Right cardiac atrium (tissue), 5 donors: ENCODE data around the gene RTN3. TPM values are rescaled to one million over a fixed set of nuclear protein-coding genes. Genes with fewer than 3 reads are reported as not detected.

Experiments
- ATAC-seq, 2 donors: fragments of 200-7000 bp; cut with Tn5 transposase; one replicate each; pipeline versions ENCODE4 v1.8.0 to v1.9.1; 2020; ENCODE audit warnings: moderate library complexity in 2 of 2, mild to moderate bottlenecking in 1 of 2
- DNase-seq, 3 donors: peaks; one replicate each; pipeline ENCODE4 v3.0.0-alpha.2; 2020
- H3K27ac ChIP-seq: one replicate; pipeline ENCODE4 v1.5.1; 2013; ENCODE audit warnings: mild to moderate bottlenecking, low read length, control low read depth, moderate library complexity
- H3K27me3 ChIP-seq: one replicate; pipeline ENCODE4 v1.6.1; 2013; ENCODE audit not compliant: control insufficient read depth, insufficient read depth
- H3K4me1 ChIP-seq: one replicate; pipeline ENCODE4 v1.6.1; 2013; ENCODE audit warnings: low read length; ENCODE audit not compliant: control insufficient read depth, insufficient read depth
- H3K4me3 ChIP-seq: one replicate; pipeline ENCODE4 v1.5.1; 2013; ENCODE audit warnings: low read length, control low read depth
- H3K9me3 ChIP-seq: one replicate; pipeline ENCODE4 v1.6.1; 2013; ENCODE audit warnings: low read length; ENCODE audit not compliant: control insufficient read depth
- WGBS: extraction: QIAGEN DNeasy Blood & Tissue Kit; methylation state at CpG from one replicate; pipeline ENCODE4 v1.1.7; 2013; 5-methylcytosine and 5-hydroxymethylcytosine counted together
- intact Hi-C, 4 donors: fragments of 100-400 bp; cut with DNase I; formaldehyde crosslinking; loops; one replicate each; pipeline versions ENCODE4 v1.11.0 to v1.14.0; 2022 to 2023
- polyA plus RNA-seq: library from polyadenylated mRNA; stranded (reverse); fragments of 200-250 nt; gene quantifications from one replicate; pipeline ENCODE4 v1.2.3, GENCODE V29; 2013
- total RNA-seq, 4 donors: library from RNA; stranded (reverse); fragmentation: NEBNext Ultra II Directional; extraction: Animal tissue kit (Norgen Biotek cat#: 25700); gene quantifications; one replicate each; pipeline ENCODE4 v1.2.1, GENCODE V29; 2021
- donor health status: healthy with polysubstance abuse.
- donor health status: DM: no; HTN: yes; CAD: no.
- donor health status: DM: no; HTN: no; CAD: no.
- donor health status: DM: no; HTN: yes; CAD: no; lungs with severe emphysema.
- donor health status: DM: yes; HTN: yes; CAD: no.

RTN3 gene
- total and polyA plus RNA-seq, 5 donors = 50.1 to 67.6 (median 60.9) TPM

DNA sequence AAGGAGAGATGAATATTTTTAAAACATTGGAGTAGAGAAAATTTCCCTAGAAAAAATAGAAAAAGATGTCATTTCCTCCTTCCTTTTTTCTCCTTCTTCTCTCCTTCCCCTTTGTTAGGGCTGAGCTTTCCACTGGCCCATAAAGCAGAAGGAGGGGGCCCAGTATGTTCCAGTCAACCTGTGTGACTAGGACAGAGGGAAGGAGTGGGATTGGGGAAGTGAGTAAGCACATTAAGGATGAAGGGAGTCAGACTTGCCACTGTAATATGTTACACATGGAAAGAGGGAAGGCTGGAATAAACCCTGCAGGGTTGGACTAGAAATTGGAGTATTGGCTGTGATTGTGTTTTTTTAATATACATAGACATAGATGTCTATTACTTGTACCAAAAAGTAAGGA lies 111.9 kb downstream of the RTN3 start:
- no peaks in the 10 kb centered on the region for H3K27me3 ChIP-seq
- no peak overlapping the region for H3K4me3 ChIP-seq
- H3K9me3 ChIP-seq = no peaks in the 10 kb centered on the region
- no peak for DNase-seq
- intact Hi-C loops = no loop called here
- no peak for ATAC-seq
- H3K4me1 ChIP-seq = no peaks in the 10 kb centered on the region
- no peak overlapping the region for H3K27ac ChIP-seq

DNA sequence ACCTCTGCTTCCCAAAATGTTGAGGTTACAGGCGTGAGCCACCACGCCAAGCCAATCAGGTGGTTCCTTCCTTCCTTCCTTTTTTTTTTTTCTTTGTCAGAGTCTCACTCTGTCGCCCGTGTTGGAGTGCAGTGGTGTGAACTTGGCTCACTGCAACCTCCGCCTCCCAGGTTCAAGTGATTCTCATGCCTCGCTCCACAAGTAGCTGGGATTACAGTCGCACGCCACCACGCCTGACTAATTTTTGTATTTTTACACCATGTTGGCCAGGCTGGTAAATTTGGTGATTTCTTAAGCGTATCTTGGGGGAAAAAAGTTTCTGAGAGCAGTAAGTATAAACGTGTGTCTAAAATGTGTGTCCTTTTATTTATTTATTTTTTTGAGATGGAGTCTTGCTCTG lies 113.8 kb downstream of the RTN3 start:
- ATAC-seq = no peak
- Histone ChIP-seq H3K27ac (no peak overlapping the region), H3K4me1 (no peaks in the 10 kb centered on the region), H3K9me3 (no peaks in the 10 kb centered on the region), H3K27me3 (no peaks in the 10 kb centered on the region), H3K4me3 (no peak overlapping the region)
- DNase-seq = no peak
- intact Hi-C loops = no loop called here
- 79% methylated on average over 11 of the region's 11 CpGs for WGBS

DNA sequence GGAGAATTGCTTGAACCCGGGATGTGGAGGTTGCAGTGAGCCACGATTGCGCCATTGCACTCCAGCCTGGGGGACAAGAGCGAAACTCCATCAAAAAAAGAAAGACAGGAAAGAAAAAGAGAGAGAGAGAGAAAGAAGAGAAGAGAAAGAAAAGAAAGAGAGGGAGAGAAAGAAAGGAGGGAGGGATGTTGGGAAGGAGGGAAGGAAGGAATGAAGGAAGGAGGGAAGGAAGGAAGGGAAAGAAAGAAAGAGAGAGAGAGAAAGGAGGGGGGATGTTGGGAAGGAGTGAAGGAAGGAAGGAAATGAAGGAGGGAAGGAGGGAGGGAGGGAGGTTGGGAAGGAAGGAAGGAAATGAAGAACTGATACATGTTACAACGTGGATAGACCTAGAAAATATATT lies 119.6 kb downstream of the RTN3 start:
- 86% methylated on average over 5 of the region's 5 CpGs for WGBS
- Histone ChIP-seq H3K9me3 (no peaks in the 10 kb centered on the region), H3K27me3 (no peaks in the 10 kb centered on the region), H3K27ac (no peak overlapping the region), H3K4me3 (no peak overlapping the region), H3K4me1 (no peaks in the 10 kb centered on the region)
- intact Hi-C loops = no loop called here
- ATAC-seq (no peak), DNase-seq (no peak)

DNA sequence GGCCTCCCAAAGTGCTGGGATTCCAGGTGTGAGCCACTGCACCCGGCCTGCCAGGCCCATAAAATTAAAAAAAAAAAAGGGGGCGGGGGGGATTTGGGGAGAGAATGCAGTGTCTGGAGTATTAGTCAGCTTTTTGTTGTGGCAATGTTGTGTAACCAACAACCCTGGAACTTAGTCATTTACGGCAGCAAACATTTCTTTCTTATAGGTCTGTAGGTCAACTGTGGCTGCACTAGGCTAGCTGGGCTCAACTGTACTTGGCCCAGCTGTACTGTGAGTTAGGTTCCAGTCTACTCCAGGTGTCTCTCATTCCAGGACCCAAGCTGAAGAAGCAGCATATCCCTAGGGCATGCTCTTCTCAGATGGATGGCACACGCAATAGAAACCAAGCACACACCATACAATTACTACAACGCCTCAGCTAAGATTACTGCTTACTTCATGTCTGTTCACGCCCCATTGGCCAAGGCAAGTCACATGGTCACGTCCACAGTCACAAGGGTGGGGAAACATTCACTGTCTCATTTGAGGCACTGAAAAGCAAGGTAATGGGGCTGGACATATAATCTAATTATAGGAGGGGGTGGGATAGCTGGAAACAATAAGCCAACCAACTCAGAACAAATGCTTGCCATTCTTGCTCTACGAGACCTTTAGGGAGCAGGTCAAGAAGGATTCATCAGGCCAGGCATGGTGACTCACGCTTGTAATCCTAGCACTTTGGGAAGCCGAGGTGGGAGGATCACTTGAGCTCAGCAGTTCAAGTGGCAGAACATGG lies 121.5 kb downstream of the RTN3 start:
- H3K27me3 ChIP-seq = no peaks in the 10 kb centered on the region
- 88% methylated on average over 10 of the region's 10 CpGs for WGBS
- no peaks in the 10 kb centered on the region for H3K9me3 ChIP-seq
- intact Hi-C loops = no loop called here
- DNase-seq = no peak
- no peak for ATAC-seq
- no peaks in the 10 kb centered on the region for H3K4me1 ChIP-seq
- H3K4me3 ChIP-seq = no peak overlapping the region
- no peak overlapping the region for H3K27ac ChIP-seq

DNA sequence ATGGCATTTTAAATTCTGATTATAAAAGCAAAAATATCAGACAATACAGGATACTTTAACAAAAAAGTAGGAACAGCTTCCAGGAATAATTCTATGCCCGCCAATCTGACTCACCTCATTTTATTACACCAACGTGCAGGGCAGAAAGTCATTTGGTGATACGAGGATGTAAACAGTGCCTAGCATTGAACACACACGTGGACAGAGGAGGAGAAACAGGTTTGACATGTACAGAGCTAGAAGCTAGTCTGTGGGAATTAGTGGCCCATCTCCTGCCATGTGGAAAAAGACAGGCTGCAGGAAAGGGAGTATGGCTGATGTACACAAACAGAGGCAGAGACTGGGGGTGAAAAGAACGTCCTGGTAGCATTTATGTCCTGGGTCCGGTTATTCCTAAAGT lies 123.0 kb downstream of the RTN3 start:
- no peak for DNase-seq
- 85% methylated on average over 6 of the region's 6 CpGs for WGBS
- intact Hi-C loops = no loop called here

DNA sequence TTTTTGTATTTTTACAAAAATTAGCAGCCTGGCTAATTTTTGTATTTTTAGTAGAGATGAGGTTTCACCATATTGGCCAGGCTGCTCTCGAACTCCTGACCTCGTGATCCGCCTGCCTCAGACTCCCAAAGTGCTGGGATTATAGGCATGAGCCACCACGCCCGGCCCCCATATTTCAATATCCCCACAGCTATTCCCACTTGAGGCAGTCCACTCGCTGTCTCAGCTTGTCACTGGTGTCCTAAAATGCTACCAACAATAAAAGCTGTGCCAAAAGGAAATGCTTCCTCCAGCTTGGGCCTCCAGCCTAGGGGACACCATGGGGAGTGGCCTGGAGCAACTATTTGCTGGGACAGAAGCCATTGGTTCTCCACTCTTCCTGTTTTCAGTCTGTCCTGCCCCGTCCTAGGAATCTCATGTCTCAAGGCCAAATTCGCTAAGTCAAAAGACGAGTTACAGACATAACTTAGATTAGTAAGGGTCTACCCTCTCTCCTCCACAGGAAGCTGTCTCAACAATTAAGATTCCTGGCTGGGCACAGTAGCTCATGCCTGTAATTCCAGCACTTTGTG lies 124.6 kb downstream of the RTN3 start:
- 51% methylated on average over 9 of the region's 9 CpGs for WGBS
- no peaks in the 10 kb centered on the region for H3K4me1 ChIP-seq
- peak overlapping the region; percentile 8 for H3K27ac ChIP-seq
- H3K4me3 ChIP-seq = no peak overlapping the region
- H3K9me3 ChIP-seq = no peaks in the 10 kb centered on the region
- ATAC-seq (peak; percentile 93 to 94), DNase-seq (peak in 2 of 3 donors; percentile 64 to 67)
- intact Hi-C loops = no loop called here
- no peaks in the 10 kb centered on the region for H3K27me3 ChIP-seq

More for the DNA sequence above, 123.0 kb downstream of the RTN3 start:
- Histone ChIP-seq H3K27me3 (no peaks in the 10 kb centered on the region), H3K9me3 (no peaks in the 10 kb centered on the region), H3K4me3 (no peak overlapping the region), H3K27ac (no peak overlapping the region), H3K4me1 (no peaks in the 10 kb centered on the region)
- no peak for ATAC-seq

Other genes starting within 250 kb of the RTN3 start
- 1 to 10 TPM; 2.9 to 5.2 (median 4.3) TPM for gene PLAAT5, start 190.3 kb upstream of the RTN3 start, total RNA-seq
- 4.2 TPM for gene PLAAT5, start 190.3 kb upstream of the RTN3 start, polyA plus RNA-seq
- 1 to 10 TPM in 1 of 4 donors, under 1 TPM in 2, not detected in 1; 0.40 to 3.8 (median 0.44) TPM for gene LGALS12, start 175.4 kb upstream of the RTN3 start, total RNA-seq
- gene LGALS12, start 175.4 kb upstream of the RTN3 start, polyA plus RNA-seq = 7.3 TPM
- 10 to 100 TPM in 3 of 4 donors, 1 to 10 TPM in 1; 8.0 to 17.9 (median 13.3) TPM for gene PLAAT4, start 144.7 kb upstream of the RTN3 start, total RNA-seq
- gene PLAAT4, start 144.7 kb upstream of the RTN3 start, polyA plus RNA-seq = 14.0 TPM
- under 1 TPM in 1 of 4 donors, not detected in 3; 0.31 TPM for gene PLAAT2, start 118.1 kb upstream of the RTN3 start, total RNA-seq
- 0.66 TPM for gene PLAAT2, start 118.1 kb upstream of the RTN3 start, polyA plus RNA-seq
- 100 to 1,000 TPM; 110 to 142 (median 125) TPM for gene PLAAT3, start 67.1 kb upstream of the RTN3 start, total RNA-seq
- 158 TPM for gene PLAAT3, start 67.1 kb upstream of the RTN3 start, polyA plus RNA-seq
- 10 to 100 TPM; 14.6 to 32.9 (median 23.1) TPM for gene ATL3, start 10.1 kb upstream of the RTN3 start, total RNA-seq
- gene ATL3, start 10.1 kb upstream of the RTN3 start, polyA plus RNA-seq = 6.9 TPM
- gene ZFTA, start 87.3 kb downstream of the RTN3 start, total RNA-seq = 10 to 100 TPM; 13.9 to 17.7 (median 15.4) TPM
- 7.9 TPM for gene ZFTA, start 87.3 kb downstream of the RTN3 start, polyA plus RNA-seq
- gene SPINDOC, start 132.0 kb downstream of the RTN3 start, total RNA-seq = 10 to 100 TPM; 12.8 to 18.8 (median 17.4) TPM
- 13.6 TPM for gene SPINDOC, start 132.0 kb downstream of the RTN3 start, polyA plus RNA-seq
- gene MARK2, start 157.6 kb downstream of the RTN3 start, total RNA-seq = 10 to 100 TPM; 31.3 to 45.3 (median 41.1) TPM
- gene MARK2, start 157.6 kb downstream of the RTN3 start, polyA plus RNA-seq = 20.0 TPM
- gene RCOR2, start 235.7 kb downstream of the RTN3 start, total RNA-seq = 10 to 100 TPM in 1 of 4 donors, 1 to 10 TPM in 3; 1.6 to 10.1 (median 8.7) TPM
- 3.2 TPM for gene RCOR2, start 235.7 kb downstream of the RTN3 start, polyA plus RNA-seq